DOHH2 (cell line): ENCODE data around the gene TRAF1.

Experiments
- EZH2phosphoT487 ChIP-seq: fragments of 200-600 bp; sonication (generic); IDR thresholded peaks from 2 replicates; pipeline ENCODE4 v1.6.1; 2017; ENCODE audit warnings: borderline replicate concordance, mild to moderate bottlenecking, antibody characterized with exemption, low read length, moderate library complexity, mixed read lengths
- TF ChIP-seq, protein P1 (sequence below): fragments of 200-600 bp; sonication (generic); IDR thresholded peaks from one replicate; pipeline ENCODE4 v1.5.1; 2014; ENCODE audit warnings: antibody characterized with exemption, mild to moderate bottlenecking, low read depth, low read length; ENCODE audit not compliant: poor library complexity, severe bottlenecking

DNA sequence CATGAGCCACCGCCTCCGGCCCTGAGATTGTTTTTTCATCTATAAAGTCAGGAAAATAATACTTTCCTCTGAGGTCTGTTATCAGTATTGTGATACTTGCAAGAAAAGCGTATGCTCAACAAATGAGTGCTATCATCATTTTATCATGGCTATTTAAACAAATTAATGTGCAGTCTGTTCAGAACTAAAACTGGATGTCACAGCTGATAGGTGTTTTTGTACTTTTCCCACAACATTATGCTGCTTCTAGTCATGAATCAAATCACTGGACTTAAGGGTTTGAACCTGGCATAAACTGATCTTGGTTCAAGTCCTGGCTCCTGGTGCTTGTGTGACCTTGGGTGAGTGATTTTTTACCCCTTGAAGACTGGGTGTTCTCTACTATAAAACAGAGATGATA lies 28.2 kb downstream of the TRAF1 start:
- TF ChIP-seq, protein P1, sequence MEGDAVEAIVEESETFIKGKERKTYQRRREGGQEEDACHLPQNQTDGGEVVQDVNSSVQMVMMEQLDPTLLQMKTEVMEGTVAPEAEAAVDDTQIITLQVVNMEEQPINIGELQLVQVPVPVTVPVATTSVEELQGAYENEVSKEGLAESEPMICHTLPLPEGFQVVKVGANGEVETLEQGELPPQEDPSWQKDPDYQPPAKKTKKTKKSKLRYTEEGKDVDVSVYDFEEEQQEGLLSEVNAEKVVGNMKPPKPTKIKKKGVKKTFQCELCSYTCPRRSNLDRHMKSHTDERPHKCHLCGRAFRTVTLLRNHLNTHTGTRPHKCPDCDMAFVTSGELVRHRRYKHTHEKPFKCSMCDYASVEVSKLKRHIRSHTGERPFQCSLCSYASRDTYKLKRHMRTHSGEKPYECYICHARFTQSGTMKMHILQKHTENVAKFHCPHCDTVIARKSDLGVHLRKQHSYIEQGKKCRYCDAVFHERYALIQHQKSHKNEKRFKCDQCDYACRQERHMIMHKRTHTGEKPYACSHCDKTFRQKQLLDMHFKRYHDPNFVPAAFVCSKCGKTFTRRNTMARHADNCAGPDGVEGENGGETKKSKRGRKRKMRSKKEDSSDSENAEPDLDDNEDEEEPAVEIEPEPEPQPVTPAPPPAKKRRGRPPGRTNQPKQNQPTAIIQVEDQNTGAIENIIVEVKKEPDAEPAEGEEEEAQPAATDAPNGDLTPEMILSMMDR: no peak
- no peak for TF ChIP-seq EZH2phosphoT487
